Hepatocyte (in vitro differentiated cells): Measurements from ENCODE around the gene SMIM43. TPM values are rescaled to one million over a fixed set of nuclear protein-coding genes. Genes with fewer than 3 reads are reported as not detected.

Experiments
- DNase-seq: peaks from one replicate; pipeline ENCODE4 v3.0.0-alpha.2; 2016; ENCODE audit warnings: low spot score
- H2AFZ ChIP-seq: fragments of 200-600 bp; sonication (generic); 2 replicates; pipeline ENCODE4 v1.6.0; 2016; ENCODE audit warnings: antibody characterized with exemption, mild to moderate bottlenecking
- H3K27ac ChIP-seq: fragments of 200-600 bp; sonication (generic); 2 replicates; pipeline ENCODE4 v1.5.1; 2016; ENCODE audit warnings: mild to moderate bottlenecking
- H3K27me3 ChIP-seq: fragments of 200-600 bp; sonication (generic); 2 replicates; pipeline ENCODE4 v1.6.1; 2016
- H3K36me3 ChIP-seq: fragments of 200-600 bp; sonication (generic); replicated peaks from 2 replicates; pipeline ENCODE4 v1.5.1; 2016; ENCODE audit warnings: low read depth; ENCODE audit not compliant: insufficient read depth
- H3K4me1 ChIP-seq: fragments of 200-600 bp; sonication (generic); 2 replicates; pipeline ENCODE4 v1.5.1; 2016; ENCODE audit warnings: mild to moderate bottlenecking, moderate library complexity; ENCODE audit not compliant: insufficient read depth
- H3K4me2 ChIP-seq: fragments of 200-600 bp; sonication (generic); 2 replicates; pipeline ENCODE4 v1.6.0; 2016
- H3K4me3 ChIP-seq: fragments of 200-600 bp; sonication (generic); 2 replicates; pipeline ENCODE4 v1.5.1; 2016; ENCODE audit warnings: mild to moderate bottlenecking
- H3K79me2 ChIP-seq: fragments of 200-600 bp; sonication (generic); 2 replicates; pipeline ENCODE4 v1.6.0; 2017; ENCODE audit warnings: mild to moderate bottlenecking
- H3K9me2 ChIP-seq: fragments of 200-600 bp; sonication (generic); replicated peaks from 2 replicates; pipeline ENCODE4 v1.6.0; 2017; ENCODE audit warnings: mild to moderate bottlenecking; ENCODE audit not compliant: insufficient read depth
- H3K9me3 ChIP-seq: fragments of 200-600 bp; sonication (generic); 2 replicates; pipeline ENCODE4 v1.5.1; 2016; ENCODE audit warnings: low read depth, mild to moderate bottlenecking
- H4K20me1 ChIP-seq: fragments of 200-600 bp; sonication (generic); 2 replicates; pipeline ENCODE4 v1.6.0; 2016; ENCODE audit warnings: mild to moderate bottlenecking; ENCODE audit not compliant: insufficient read depth, poor library complexity, severe bottlenecking
- CTCF ChIP-seq: fragments of 200-600 bp; sonication (generic); IDR thresholded peaks from 2 replicates; pipeline ENCODE4 v1.5.1; 2016; ENCODE audit warnings: antibody characterized with exemption, mild to moderate bottlenecking; ENCODE audit not compliant: poor library complexity
- EZH2 ChIP-seq: fragments of 200-600 bp; sonication (generic); IDR thresholded peaks from 2 replicates; pipeline ENCODE4 v1.6.1; 2016; ENCODE audit warnings: antibody characterized with exemption, mild to moderate bottlenecking, borderline replicate concordance
- EZH2phosphoT487 ChIP-seq: fragments of 200-600 bp; sonication (generic); IDR thresholded peaks from one replicate; pipeline ENCODE4 v1.6.1; 2018; ENCODE audit warnings: antibody characterized with exemption, mild to moderate bottlenecking, low read depth, moderate library complexity; ENCODE audit not compliant: unreplicated experiment, severe bottlenecking
- WGBS: methylation state at CpG from one replicate; pipeline ENCODE4 v1.1.6; 2016; ENCODE audit warnings: low lambda C conversion rate; ENCODE audit errors: missing lambda C conversion rate; 5-methylcytosine and 5-hydroxymethylcytosine counted together
- polyA plus RNA-seq: library from polyadenylated mRNA; unstranded; fragments of >200 nt; fragmentation: Nextera tagmentation; extraction: Ambion mirVana; gene quantifications from 2 replicates; pipeline ENCODE4 v1.2.1, GENCODE V29; 2016
- total RNA-seq: library from RNA; depleted of rRNA; stranded (reverse); fragments of >200 nt; gene quantifications from 2 replicates; pipeline ENCODE4 v1.2.3, GENCODE V29; 2014

The SMIM43 gene
- total and polyA plus RNA-seq, 2 experiments from 2014 or later: 0.95 TPM; not detected in 1

GRCh38 chr4:121769341-121769740 lies 4.4 kb upstream of the SMIM43 start:
- Histone ChIP-seq H3K4me1 (no peaks in the 10 kb centered on the region), H3K27ac (no peak overlapping the region), H3K79me2 (no peaks in the 10 kb centered on the region), H3K36me3 (no peaks in the 10 kb centered on the region), H3K27me3 (peaks cover 71% of the 10 kb centered on the region), H3K9me2 (no peaks in the 10 kb centered on the region), H2AFZ (no peak overlapping the region), H4K20me1 (no peaks in the 10 kb centered on the region), H3K4me3 (no peak overlapping the region), H3K4me2 (no peak overlapping the region), H3K9me3 (no peaks in the 10 kb centered on the region)
- TF ChIP-seq EZH2phosphoT487 (no peak), CTCF (no peak), EZH2 (no peak)
- no peak for DNase-seq
- 94% methylated on average over 2 of the region's 2 CpGs for WGBS

GRCh38 chr4:121767166-121767565 lies 2.2 kb upstream of the SMIM43 start:
- no peak overlapping the region for H3K4me3 ChIP-seq
- WGBS: 84% methylated on average over 4 of the region's 4 CpGs
- H3K4me2 ChIP-seq: no peak overlapping the region
- no peaks in the 10 kb centered on the region for H3K9me3 ChIP-seq
- H3K36me3 ChIP-seq: no peaks in the 10 kb centered on the region
- no peaks in the 10 kb centered on the region for H3K9me2 ChIP-seq
- H4K20me1 ChIP-seq: no peaks in the 10 kb centered on the region
- no peak overlapping the region for H3K27ac ChIP-seq
- no peaks in the 10 kb centered on the region for H3K4me1 ChIP-seq
- H3K27me3 ChIP-seq: peaks cover 88% of the 10 kb centered on the region
- H3K79me2 ChIP-seq: no peaks in the 10 kb centered on the region
- no peak overlapping the region for H2AFZ ChIP-seq
- DNase-seq: no peak
- no peak for TF ChIP-seq CTCF

DNA sequence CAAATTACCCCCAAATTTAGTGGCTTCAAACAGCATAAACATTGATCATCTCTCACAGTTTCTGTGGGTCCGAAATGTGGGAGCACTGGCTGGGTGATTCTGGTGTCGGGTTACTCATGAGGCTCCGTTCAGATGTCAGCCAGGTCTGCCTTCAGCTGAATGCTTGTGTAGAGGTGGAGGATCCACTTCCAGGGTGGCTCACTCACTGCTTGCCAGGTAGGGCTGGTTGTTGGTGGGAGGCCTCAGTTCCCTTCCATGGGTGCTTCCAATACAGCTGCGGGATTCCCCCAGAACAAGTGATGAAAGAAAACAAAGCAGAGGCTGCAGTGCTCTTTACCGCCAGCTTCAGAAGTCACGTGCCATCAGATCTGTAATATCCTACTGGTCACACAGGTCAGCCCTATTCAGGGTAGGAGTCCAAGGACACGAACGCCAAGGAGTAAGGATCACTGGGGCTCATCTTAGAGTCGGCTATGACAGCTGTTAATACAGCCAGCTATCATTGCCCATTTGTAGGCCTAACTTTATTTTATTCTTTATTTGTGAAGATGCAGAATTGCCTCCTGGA lies 1.1 kb upstream of the SMIM43 start:
- Histone ChIP-seq H3K27ac (no peak overlapping the region), H3K79me2 (no peaks in the 10 kb centered on the region), H3K9me3 (no peaks in the 10 kb centered on the region), H3K27me3 (peaks cover 96% of the 10 kb centered on the region), H3K4me3 (no peak overlapping the region), H3K9me2 (no peaks in the 10 kb centered on the region), H2AFZ (no peak overlapping the region), H3K4me2 (peak overlapping the region; percentile 99), H3K36me3 (no peaks in the 10 kb centered on the region), H4K20me1 (no peaks in the 10 kb centered on the region), H3K4me1 (no peaks in the 10 kb centered on the region)
- TF ChIP-seq EZH2phosphoT487: no peak
- TF ChIP-seq EZH2: no peak
- no peak for TF ChIP-seq CTCF
- WGBS: 72% methylated on average over 9 of the region's 9 CpGs
- no peak for DNase-seq

- H3K9me2 ChIP-seq: no peaks in the 10 kb centered on the region
- H3K27me3 ChIP-seq: peaks cover 98% of the 10 kb centered on the region
- 10% methylated on average over 16 of the region's 16 CpGs for WGBS
- TF ChIP-seq EZH2 (peak; percentile 30), CTCF (no peak)
- H3K36me3 ChIP-seq: no peaks in the 10 kb centered on the region
- no peaks in the 10 kb centered on the region for H3K4me1 ChIP-seq
- peak overlapping the region; percentile 99 for H3K4me2 ChIP-seq
- no peak overlapping the region for H3K27ac ChIP-seq
- no peaks in the 10 kb centered on the region for H3K9me3 ChIP-seq
- peak overlapping the region; percentile 39 for H3K4me3 ChIP-seq
- no peaks in the 10 kb centered on the region for H4K20me1 ChIP-seq
- H3K79me2 ChIP-seq: no peaks in the 10 kb centered on the region
- H2AFZ ChIP-seq: peak overlapping the region; percentile 56
- no peak for DNase-seq
Observed at GRCh38 chr4:121765368-121765705, 373 bp upstream of the SMIM43 start.
